Astrocyte of the cerebellum (primary cell): ENCODE results near the gene PLA2G4B.
A peak's percentile ranks its signal among the peaks of the same experiment; 100 is the strongest.

Experiments
- DNase-seq: peaks from one replicate; pipeline ENCODE4 v3.0.0-alpha.2; 2011; ENCODE audit warnings: low read depth
- H3K4me3 ChIP-seq: 2 replicates; pipeline ENCODE4 v1.5.1; 2011; ENCODE audit warnings: mild to moderate bottlenecking, low read depth, low read length, moderate library complexity
- CTCF ChIP-seq: IDR thresholded peaks from 2 replicates; pipeline ENCODE4 v1.5.1; 2012; ENCODE audit warnings: low read length, low read depth, moderate library complexity, mild to moderate bottlenecking; ENCODE audit errors: missing control alignments
- in situ Hi-C: cut with HindIII; loops from 2 replicates; pipeline ENCODE4 v1.10.0; 2017; ENCODE audit warnings: low sequenced_read_pairs

The PLA2G4B gene

DNA sequence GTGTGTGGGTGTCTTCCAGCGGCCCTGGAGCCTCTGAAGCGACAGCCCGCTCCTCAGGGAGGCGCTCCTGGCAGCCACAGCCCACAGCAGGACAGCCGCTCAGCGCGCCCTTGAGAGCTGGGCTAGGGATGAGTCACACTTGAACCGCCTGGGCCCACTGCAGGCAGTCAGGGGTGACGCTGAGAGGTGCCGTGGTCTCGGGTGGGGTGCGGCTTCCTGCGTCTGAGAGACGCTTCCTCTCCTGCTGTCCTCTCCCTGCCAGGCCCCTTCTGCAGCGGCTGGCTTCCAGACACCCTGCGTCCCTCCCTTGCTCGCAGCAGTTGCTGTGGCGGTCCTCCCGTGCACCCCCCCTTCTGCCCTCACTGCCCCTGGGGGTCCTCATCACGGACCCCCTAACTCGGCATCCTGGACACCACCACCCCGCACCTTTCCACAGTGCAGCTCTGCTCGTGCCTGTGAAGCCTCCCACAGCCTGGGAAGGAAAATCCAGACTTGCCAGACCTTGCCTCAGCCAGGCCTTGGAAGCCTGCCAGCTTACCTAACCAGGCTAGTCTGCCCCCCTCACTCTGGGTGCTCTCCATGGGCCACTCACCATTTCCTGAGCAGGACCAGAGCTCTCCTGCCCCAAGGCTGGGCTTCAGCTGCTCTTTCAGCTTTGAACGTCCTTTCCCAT is 56.3 kb downstream of the PLA2G4B start:
- DNase-seq: peak; percentile 20
- in situ Hi-C loops: loop anchor here (25.0 kb wide), 1 partner anchor 108 kb away; no protein-coding TSS in a partner anchor
- no peak for TF ChIP-seq CTCF
- no peak overlapping the region for H3K4me3 ChIP-seq

DNA sequence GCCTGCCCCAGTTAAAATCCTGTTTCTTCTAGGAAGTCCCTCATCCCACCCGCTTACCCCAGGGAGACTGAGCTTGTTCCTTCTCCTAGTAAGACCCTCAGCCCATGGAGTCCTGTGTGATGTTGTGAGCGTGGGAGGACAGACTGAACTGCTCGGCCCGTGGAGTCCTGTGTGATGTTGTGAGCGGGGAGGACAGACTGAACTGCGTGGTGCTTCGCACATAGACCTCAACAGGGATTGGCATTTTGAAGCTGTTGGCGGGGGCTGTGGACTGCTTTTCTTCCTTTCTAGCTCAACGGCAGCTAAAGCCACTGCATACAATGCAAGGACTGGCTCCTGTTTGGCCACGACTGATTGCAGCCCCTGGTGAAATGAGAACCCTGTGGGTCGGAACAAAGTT is 56.8 kb downstream of the PLA2G4B start:
- DNase-seq: no peak
- in situ Hi-C loops: loop anchor here (25.0 kb wide), 1 partner anchor 108 kb away; no protein-coding TSS in a partner anchor
- TF ChIP-seq CTCF: no peak
- no peak overlapping the region for H3K4me3 ChIP-seq

GRCh38 chr15:41895957-41896356 is 57.3 kb downstream of the PLA2G4B start:
- in situ Hi-C loops: loop anchor here (25.0 kb wide), 1 partner anchor 109 kb away; no protein-coding TSS in a partner anchor
- no peak overlapping the region for H3K4me3 ChIP-seq
- TF ChIP-seq CTCF: no peak
- no peak for DNase-seq

DNA sequence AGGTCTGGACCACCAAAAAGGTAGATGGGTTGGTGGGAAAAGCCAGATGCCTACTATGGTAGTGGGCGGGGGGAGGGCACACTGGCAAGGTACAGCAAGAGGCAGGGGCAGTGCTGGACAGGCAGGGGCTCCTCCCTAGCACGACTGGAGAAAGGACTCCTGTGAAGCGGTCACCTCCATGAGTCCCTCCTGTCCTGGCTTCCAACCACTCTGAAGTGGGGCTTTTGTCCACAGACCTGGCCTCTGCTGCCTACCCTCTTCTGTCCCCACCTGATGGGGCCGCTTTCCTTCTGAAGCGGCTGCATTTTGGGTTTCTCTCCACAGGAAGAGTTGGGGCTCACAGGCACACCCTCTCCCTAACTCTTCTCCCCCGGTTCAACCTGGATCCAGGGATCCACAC is 57.9 kb downstream of the PLA2G4B start:
- in situ Hi-C loops: loop anchor here (25.0 kb wide), 1 partner anchor 109 kb away; no protein-coding TSS in a partner anchor
- DNase-seq: no peak
- TF ChIP-seq CTCF: no peak
- H3K4me3 ChIP-seq: no peak overlapping the region

- in situ Hi-C loops: loop anchor here (25.0 kb wide), 1 partner anchor 110 kb away; no protein-coding TSS in a partner anchor
- H3K4me3 ChIP-seq: no peak overlapping the region
- DNase-seq: no peak
- no peak for TF ChIP-seq CTCF
Observed at GRCh38 chr15:41897363-41897799, 58.7 kb downstream of the PLA2G4B start.
